ENCODE data around the gene MYO5B.

GRCh38 chr18:49944663-49945062 lies 250.3 kb downstream of the MYO5B start:
- TF ChIP-seq DPF2 (IDR thresholded peaks at IDR 0.05), result no peak
- peak; percentile 42; the same call in 1 of the 2 replicates for TF ChIP-seq RAD21 (IDR thresholded peaks at IDR 0.05; ENCODE audit: insufficient read depth, low read depth, low read length)
- TF ChIP-seq, protein P1, sequence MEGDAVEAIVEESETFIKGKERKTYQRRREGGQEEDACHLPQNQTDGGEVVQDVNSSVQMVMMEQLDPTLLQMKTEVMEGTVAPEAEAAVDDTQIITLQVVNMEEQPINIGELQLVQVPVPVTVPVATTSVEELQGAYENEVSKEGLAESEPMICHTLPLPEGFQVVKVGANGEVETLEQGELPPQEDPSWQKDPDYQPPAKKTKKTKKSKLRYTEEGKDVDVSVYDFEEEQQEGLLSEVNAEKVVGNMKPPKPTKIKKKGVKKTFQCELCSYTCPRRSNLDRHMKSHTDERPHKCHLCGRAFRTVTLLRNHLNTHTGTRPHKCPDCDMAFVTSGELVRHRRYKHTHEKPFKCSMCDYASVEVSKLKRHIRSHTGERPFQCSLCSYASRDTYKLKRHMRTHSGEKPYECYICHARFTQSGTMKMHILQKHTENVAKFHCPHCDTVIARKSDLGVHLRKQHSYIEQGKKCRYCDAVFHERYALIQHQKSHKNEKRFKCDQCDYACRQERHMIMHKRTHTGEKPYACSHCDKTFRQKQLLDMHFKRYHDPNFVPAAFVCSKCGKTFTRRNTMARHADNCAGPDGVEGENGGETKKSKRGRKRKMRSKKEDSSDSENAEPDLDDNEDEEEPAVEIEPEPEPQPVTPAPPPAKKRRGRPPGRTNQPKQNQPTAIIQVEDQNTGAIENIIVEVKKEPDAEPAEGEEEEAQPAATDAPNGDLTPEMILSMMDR (IDR thresholded peaks at IDR 0.05 in 2 of 3, conservative IDR thresholded peaks at IDR 0.05 in 1 of 3; ENCODE audit: control insufficient read depth in 2 of 3, extremely low read depth in 1 of 3, insufficient read depth in 1 of 3, low read depth in 3 of 3, low read length in 3 of 3), result peak in 2 of 3 experiments; percentile 9 to 46; a peak in 3 of 6 replicates
- TF ChIP-seq USF1 (IDR thresholded peaks at IDR 0.05; ENCODE audit: borderline replicate concordance, extremely low read length, insufficient read depth, low read depth, low read length), result no peak
- TF ChIP-seq PAX8 (IDR thresholded peaks at IDR 0.05), result no peak
- TF ChIP-seq EZH2 (IDR thresholded peaks at IDR 0.05; ENCODE audit: borderline replicate concordance, control insufficient read depth, low read depth, low read length), result no peak
- TF ChIP-seq SMAD1 (IDR thresholded peaks at IDR 0.05; ENCODE audit: low read depth, partially characterized antibody), result no peak
